K562 (cell line): ENCODE measurements around the gene ZNF239. TPM values are rescaled to one million over a fixed set of nuclear protein-coding genes. Genes with fewer than 3 reads are reported as not detected.

Experiments
- BMI1 ChIP-seq: fragments of 150-350 bp; IDR thresholded peaks from 2 replicates; pipeline ENCODE4 v1.6.1; 2014; ENCODE audit warnings: low read length
- CHD1 ChIP-seq: fragments of 200-600 bp; sonication (generic); IDR thresholded peaks from one replicate; pipeline ENCODE4 v1.6.1; 2012; ENCODE audit warnings: mild to moderate bottlenecking, moderate library complexity, low read length, inconsistent platforms
- COPS2 ChIP-seq: fragments of 450-650 bp; conservative IDR thresholded peaks from 2 replicates; pipeline ENCODE4 v1.6.1; 2016; ENCODE audit warnings: mild to moderate bottlenecking, moderate library complexity
- CXXC5 ChIP-seq: fragments of 250-450 bp; sonication (Bioruptor Pico); IDR thresholded peaks from 2 replicates; pipeline ENCODE4 v1.8.0; 2022; ENCODE audit warnings: inconsistent platforms, mild to moderate bottlenecking, moderate library complexity
- HDAC2 ChIP-seq: fragments of 450-650 bp; IDR thresholded peaks from 2 replicates; pipeline ENCODE4 v1.6.1; 2016; ENCODE audit warnings: mild to moderate bottlenecking
- RBM39 ChIP-seq: fragments of 200-400 bp; formaldehyde crosslinking; optimal IDR thresholded peaks from 2 replicates; pipeline ENCODE3; 2018; ENCODE audit warnings: low read depth, low read length
- RCOR1 ChIP-seq, 2 experiments: IDR thresholded peaks; 2 replicates each; pipeline ENCODE4 v1.6.1; 2012; ENCODE audit warnings: low read depth in 2 of 2, low read length in 2 of 2, borderline replicate concordance in 1 of 2, improper control_type of control experiment in 1 of 2
- STAG1 ChIP-seq: sonication (generic); formaldehyde crosslinking; IDR thresholded peaks from 2 replicates; pipeline ENCODE4 v1.5.0; 2020; ENCODE audit warnings: missing genetic modification reagents, borderline replicate concordance
- TAF15 ChIP-seq: fragments of 200-400 bp; formaldehyde crosslinking; IDR thresholded peaks from 2 replicates; pipeline ENCODE4 v1.6.1; 2017; ENCODE audit warnings: mild to moderate bottlenecking, low read depth, low read length, moderate library complexity
- WHSC1 ChIP-seq: IDR thresholded peaks from one replicate; pipeline ENCODE4 v1.6.1; 2012; ENCODE audit warnings: low read length, control low read depth, inconsistent platforms
- polyA plus RNA-seq, 8 experiments: library from polyadenylated mRNA; depleted of rRNA in 4 of 8; stranded (reverse) in 5 of 8; unstranded in 3 of 8; fragments of >200 nt; fragmentation: Nextera tagmentation in 2 of 8; fragmentation: Illumina TruSeq in 1 of 8; extraction: Ambion mirVana in 2 of 8; extraction: Trizol in 1 of 8; gene quantifications; 2 replicates each; pipeline versions ENCODE4 v1.2.1 to v1.2.3, GENCODE V29; 2011 to 2014; ENCODE audit warnings: inconsistent platforms in 1 of 8, missing spikeins in 1 of 8
- total RNA-seq, 7 experiments: library from RNA; depleted of rRNA in 6 of 7; stranded (reverse); fragments of >200 nt in 6 of 7; fragmentation: Illumina TruSeq in 2 of 7; extraction: Trizol in 2 of 7; gene quantifications; 2 replicates each; pipeline versions ENCODE4 v1.2.1 to v1.2.3, GENCODE V29; 2011 to 2021; ENCODE audit warnings: low replicate concordance in 1 of 7
- TF ChIP-seq, protein P1 (sequence below): fragments of 250-450 bp; sonication (Bioruptor Pico); IDR thresholded peaks from 2 replicates; pipeline ENCODE4 v1.5.1; 2021; ENCODE audit warnings: mild to moderate bottlenecking
- TF ChIP-seq, protein P2 (sequence below): fragments of 250-450 bp; sonication (Bioruptor Pico); IDR thresholded peaks from 2 replicates; pipeline ENCODE4 v1.5.0; 2021; ENCODE audit warnings: mild to moderate bottlenecking, borderline replicate concordance
- TF ChIP-seq, protein P3 (sequence below), 2 experiments: fragments of 250-450 bp in 1 of 2; fragments of 450-650 bp in 1 of 2; sonication (Bioruptor Pico) in 1 of 2; IDR thresholded peaks; 2 replicates each; pipeline versions ENCODE4 v1.6.1 to v1.8.0; 2016 to 2021; ENCODE audit warnings: mild to moderate bottlenecking in 2 of 2, moderate library complexity in 2 of 2, missing compliant biosample characterization in 1 of 2, missing genetic modification characterization in 1 of 2
- TF ChIP-seq, protein P4 (sequence below), 2 experiments: fragments of 200-800 bp in 1 of 2; sonication (Bioruptor generic) in 1 of 2; sonication (generic) in 1 of 2; formaldehyde crosslinking in 1 of 2; IDR thresholded peaks in 1 of 2; conservative IDR thresholded peaks in 1 of 2; 2 replicates each; pipeline versions ENCODE4 v1.5.0 to v1.6.1; 2016 to 2020; ENCODE audit warnings: missing compliant biosample characterization in 1 of 2, missing genetic modification characterization in 1 of 2, missing genetic modification reagents in 1 of 2
- TF ChIP-seq, protein P5 (sequence below), 3 experiments: IDR thresholded peaks in 2 of 3; conservative IDR thresholded peaks in 1 of 3; 2 replicates each; pipeline ENCODE4 v1.5.1; 2011 to 2012; ENCODE audit warnings: low read length in 3 of 3, mild to moderate bottlenecking in 3 of 3, control low read depth in 2 of 3, improper control_type of control experiment in 1 of 3, inconsistent platforms in 1 of 3, low read depth in 1 of 3, mixed read lengths in 1 of 3, moderate library complexity in 1 of 3; ENCODE audit not compliant: insufficient read depth in 2 of 3

Gene ZNF239
- total and polyA plus RNA-seq, 9 of the 15 experiments (the other 6 are each of a cell fraction or from before 2014, with no cell fraction given): 13.7 to 26.7 (median 23.4) TPM

DNA sequence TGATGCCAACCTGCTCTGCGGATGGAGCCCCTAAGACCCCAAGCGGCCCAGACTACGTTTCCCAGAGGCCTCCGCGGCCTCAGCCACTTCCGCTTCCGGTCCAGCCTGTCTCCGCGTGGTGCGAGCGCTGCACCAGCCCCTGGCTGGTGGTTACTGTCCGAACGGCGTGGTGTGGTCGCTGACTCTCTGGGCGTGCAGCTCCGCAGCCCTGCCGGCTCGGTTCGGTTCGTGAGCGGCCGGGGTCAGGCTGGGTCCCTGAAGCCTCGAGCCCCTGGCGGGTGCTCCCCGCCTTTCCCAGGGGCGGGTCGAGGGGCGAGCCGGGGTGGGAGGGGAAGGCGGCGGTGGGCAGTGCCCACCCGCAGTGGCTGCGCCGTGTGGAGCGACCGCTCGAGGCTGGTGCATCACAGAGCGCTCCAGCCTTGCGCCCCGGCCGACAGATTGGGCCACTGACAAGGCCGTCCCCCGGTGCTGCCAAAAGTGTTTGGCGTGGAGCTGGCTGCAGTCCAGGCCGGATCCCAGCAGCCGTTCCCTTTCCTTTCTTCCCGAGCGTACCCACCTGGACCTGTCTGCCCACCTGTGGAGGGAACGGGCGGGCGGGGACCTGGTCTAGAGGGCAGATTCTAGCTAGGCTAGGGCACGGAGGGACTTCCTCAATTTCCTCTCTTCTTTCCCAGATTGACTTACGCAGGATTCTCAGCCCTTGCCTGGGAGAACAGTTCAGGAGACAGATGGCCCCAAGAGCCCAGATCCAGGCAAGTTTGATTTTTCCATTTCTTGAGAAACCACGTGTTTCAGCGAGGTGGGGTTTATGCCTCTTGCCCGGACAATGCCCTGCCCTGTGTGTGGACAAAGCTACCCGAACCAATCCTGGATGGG lies 32.1 kb upstream of the ZNF239 start, which contains the start of gene ZNF485 (continued):
- TF ChIP-seq CXXC5 (CRISPR knock-in tag) (peak; percentile 65), RBM39 (no peak), COPS2 (no peak), CHD1 (no peak), TAF15 (no peak), STAG1 (CRISPR knock-in tag) (no peak), BMI1 (no peak), HDAC2 (0 out of 2 replicates have a peak, but pooled peaks have one; percentile 52), WHSC1 (no peak), RCOR1 (IDR thresholded peaks at IDR 0.05; ENCODE audit: borderline replicate concordance in 1 of 2, low read depth in 2 of 2, low read length in 2 of 2) (no peak)
- TF ChIP-seq, protein P1, sequence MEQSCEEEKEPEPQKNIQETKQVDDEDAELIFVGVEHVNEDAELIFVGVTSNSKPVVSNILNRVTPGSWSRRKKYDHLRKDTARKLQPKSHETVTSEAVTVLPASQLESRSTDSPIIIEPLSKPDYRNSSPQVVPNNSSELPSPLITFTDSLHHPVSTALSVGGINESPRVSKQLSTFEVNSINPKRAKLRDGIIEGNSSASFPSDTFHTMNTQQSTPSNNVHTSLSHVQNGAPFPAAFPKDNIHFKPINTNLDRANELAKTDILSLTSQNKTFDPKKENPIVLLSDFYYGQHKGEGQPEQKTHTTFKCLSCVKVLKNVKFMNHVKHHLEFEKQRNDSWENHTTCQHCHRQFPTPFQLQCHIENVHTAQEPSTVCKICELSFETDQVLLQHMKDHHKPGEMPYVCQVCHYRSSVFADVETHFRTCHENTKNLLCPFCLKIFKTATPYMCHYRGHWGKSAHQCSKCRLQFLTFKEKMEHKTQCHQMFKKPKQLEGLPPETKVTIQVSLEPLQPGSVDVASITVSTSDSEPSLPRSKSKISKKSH (CRISPR knock-in tag): no peak
- TF ChIP-seq, protein P2, sequence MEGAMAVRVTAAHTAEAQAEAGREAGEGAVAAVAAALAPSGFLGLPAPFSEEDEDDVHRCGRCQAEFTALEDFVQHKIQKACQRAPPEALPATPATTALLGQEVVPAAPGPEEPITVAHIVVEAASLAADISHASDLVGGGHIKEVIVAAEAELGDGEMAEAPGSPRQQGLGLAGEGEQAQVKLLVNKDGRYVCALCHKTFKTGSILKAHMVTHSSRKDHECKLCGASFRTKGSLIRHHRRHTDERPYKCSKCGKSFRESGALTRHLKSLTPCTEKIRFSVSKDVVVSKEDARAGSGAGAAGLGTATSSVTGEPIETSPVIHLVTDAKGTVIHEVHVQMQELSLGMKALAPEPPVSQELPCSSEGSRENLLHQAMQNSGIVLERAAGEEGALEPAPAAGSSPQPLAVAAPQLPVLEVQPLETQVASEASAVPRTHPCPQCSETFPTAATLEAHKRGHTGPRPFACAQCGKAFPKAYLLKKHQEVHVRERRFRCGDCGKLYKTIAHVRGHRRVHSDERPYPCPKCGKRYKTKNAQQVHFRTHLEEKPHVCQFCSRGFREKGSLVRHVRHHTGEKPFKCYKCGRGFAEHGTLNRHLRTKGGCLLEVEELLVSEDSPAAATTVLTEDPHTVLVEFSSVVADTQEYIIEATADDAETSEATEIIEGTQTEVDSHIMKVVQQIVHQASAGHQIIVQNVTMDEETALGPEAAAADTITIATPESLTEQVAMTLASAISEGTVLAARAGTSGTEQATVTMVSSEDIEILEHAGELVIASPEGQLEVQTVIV (CRISPR knock-in tag): no peak
- TF ChIP-seq, protein P3, sequence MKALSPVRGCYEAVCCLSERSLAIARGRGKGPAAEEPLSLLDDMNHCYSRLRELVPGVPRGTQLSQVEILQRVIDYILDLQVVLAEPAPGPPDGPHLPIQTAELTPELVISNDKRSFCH (CRISPR knock-in tag; IDR thresholded peaks at IDR 0.05): no peak
- TF ChIP-seq, protein P3 (tag; IDR thresholded peaks at IDR 0.05): no peak
- TF ChIP-seq, protein P4, sequence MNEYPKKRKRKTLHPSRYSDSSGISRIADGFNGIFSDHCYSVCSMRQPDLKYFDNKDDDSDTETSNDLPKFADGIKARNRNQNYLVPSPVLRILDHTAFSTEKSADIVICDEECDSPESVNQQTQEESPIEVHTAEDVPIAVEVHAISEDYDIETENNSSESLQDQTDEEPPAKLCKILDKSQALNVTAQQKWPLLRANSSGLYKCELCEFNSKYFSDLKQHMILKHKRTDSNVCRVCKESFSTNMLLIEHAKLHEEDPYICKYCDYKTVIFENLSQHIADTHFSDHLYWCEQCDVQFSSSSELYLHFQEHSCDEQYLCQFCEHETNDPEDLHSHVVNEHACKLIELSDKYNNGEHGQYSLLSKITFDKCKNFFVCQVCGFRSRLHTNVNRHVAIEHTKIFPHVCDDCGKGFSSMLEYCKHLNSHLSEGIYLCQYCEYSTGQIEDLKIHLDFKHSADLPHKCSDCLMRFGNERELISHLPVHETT (CRISPR knock-in tag; conservative IDR thresholded peaks at IDR 0.05 in 1 of 2, IDR thresholded peaks at IDR 0.05 in 1 of 2): no peak
- TF ChIP-seq, protein P5, sequence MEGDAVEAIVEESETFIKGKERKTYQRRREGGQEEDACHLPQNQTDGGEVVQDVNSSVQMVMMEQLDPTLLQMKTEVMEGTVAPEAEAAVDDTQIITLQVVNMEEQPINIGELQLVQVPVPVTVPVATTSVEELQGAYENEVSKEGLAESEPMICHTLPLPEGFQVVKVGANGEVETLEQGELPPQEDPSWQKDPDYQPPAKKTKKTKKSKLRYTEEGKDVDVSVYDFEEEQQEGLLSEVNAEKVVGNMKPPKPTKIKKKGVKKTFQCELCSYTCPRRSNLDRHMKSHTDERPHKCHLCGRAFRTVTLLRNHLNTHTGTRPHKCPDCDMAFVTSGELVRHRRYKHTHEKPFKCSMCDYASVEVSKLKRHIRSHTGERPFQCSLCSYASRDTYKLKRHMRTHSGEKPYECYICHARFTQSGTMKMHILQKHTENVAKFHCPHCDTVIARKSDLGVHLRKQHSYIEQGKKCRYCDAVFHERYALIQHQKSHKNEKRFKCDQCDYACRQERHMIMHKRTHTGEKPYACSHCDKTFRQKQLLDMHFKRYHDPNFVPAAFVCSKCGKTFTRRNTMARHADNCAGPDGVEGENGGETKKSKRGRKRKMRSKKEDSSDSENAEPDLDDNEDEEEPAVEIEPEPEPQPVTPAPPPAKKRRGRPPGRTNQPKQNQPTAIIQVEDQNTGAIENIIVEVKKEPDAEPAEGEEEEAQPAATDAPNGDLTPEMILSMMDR (IDR thresholded peaks at IDR 0.05 in 2 of 3, conservative IDR thresholded peaks at IDR 0.05 in 1 of 3; ENCODE audit: insufficient read depth in 2 of 3, low read depth in 1 of 3, low read length in 3 of 3): no peak
